ENCODE measurements around the gene RAP2C. TPM values are rescaled to one million over a fixed set of nuclear protein-coding genes. Genes with fewer than 3 reads are reported as not detected.

The RAP2C gene
- total RNA-seq, 2 donors from 2014 or later: 39.7 to 60.8 TPM

- H3K4me1 Mint-ChIP-seq: peaks cover 2% of the 10 kb centered on the region
- peaks cover 6% of the 10 kb centered on the region for H3K9me3 Mint-ChIP-seq
- H3K27ac ChIP-seq (ENCODE audit: low read depth, low read length): no peak overlapping the region
- H3K4me3 Mint-ChIP-seq: no peak overlapping the region
- no peaks in the 10 kb centered on the region for H3K27me3 Mint-ChIP-seq (ENCODE audit: insufficient read depth)
- H3K36me3 Mint-ChIP-seq (ENCODE audit: low read depth): no peaks in the 10 kb centered on the region
- H3K9ac ChIP-seq (ENCODE audit: extremely low read depth, low read length, poor library complexity, severe bottlenecking): no peak overlapping the region
- no peak for DNase-seq
- no peaks in the 10 kb centered on the region for H3K27me3 ChIP-seq (ENCODE audit: control insufficient read depth, insufficient read depth, low read length, poor library complexity, severe bottlenecking)
- H3K27ac Mint-ChIP-seq: no peak overlapping the region
- H3K36me3 ChIP-seq (ENCODE audit: control insufficient read depth, insufficient read depth, low read length): no peaks in the 10 kb centered on the region
- H3K4me1 ChIP-seq (ENCODE audit: control insufficient read depth, insufficient read depth, low read length): no peaks in the 10 kb centered on the region
- no peak overlapping the region for H3K4me3 ChIP-seq (ENCODE audit: low read length)
- no peak for TF ChIP-seq CTCF (conservative IDR thresholded peaks at IDR 0.05)
- 92 to 100% methylated on average over 2 to 4 of the region's 4 CpGs for WGBS, 2 experiments (ENCODE audit: insufficient coverage in 1 of 2, insufficient read length in 1 of 2)
- H3K9me3 ChIP-seq (ENCODE audit: control insufficient read depth, low read length): no peaks in the 10 kb centered on the region
Observed at GRCh38 chrX:132153166-132153565, 66.1 kb downstream of the RAP2C start.

Other genes with a start within 250 kb of the RAP2C start
- gene STK26, start 196.1 kb downstream of the RAP2C start, total RNA-seq: 100 to 1,000 TPM; 105 to 140 TPM
- not detected for gene FRMD7, start 91.4 kb downstream of the RAP2C start, total RNA-seq